Mesendoderm (in vitro differentiated cells): ENCODE results near the gene PLEKHH2.

Source experiments
- DNase-seq: peaks from one replicate; pipeline ENCODE4 v3.0.0; 2013
- H2AK5ac ChIP-seq: 2 replicates; pipeline ENCODE4 v1.6.1; 2013; ENCODE audit warnings: low read length, inconsistent platforms
- H2BK120ac ChIP-seq: 2 replicates; pipeline ENCODE4 v1.6.1; 2013; ENCODE audit warnings: low read depth, mild to moderate bottlenecking, low read length, moderate library complexity, mixed read lengths
- H2BK15ac ChIP-seq: replicated peaks from 2 replicates; pipeline ENCODE4 v1.6.1; 2013; ENCODE audit warnings: low read depth, mild to moderate bottlenecking, moderate library complexity
- H2BK5ac ChIP-seq: 2 replicates; pipeline ENCODE4 v1.6.1; 2013; ENCODE audit warnings: low read length, inconsistent platforms
- H3K18ac ChIP-seq: 2 replicates; pipeline ENCODE4 v1.6.1; 2013; ENCODE audit warnings: mild to moderate bottlenecking, low read length, mixed read lengths
- H3K23ac ChIP-seq: one replicate; pipeline ENCODE4 v1.6.1; 2013; ENCODE audit warnings: low read length
- H3K27ac ChIP-seq: 2 replicates; pipeline ENCODE4 v1.5.1; 2013; ENCODE audit warnings: low read depth, mild to moderate bottlenecking, inconsistent platforms, low read length, moderate library complexity
- H3K27me3 ChIP-seq: 2 replicates; pipeline ENCODE4 v1.6.1; 2013; ENCODE audit warnings: low read length, control low read depth, mild to moderate bottlenecking, inconsistent platforms; ENCODE audit not compliant: insufficient read depth, poor library complexity
- H3K36me3 ChIP-seq: 2 replicates; pipeline ENCODE4 v1.6.1; 2013; ENCODE audit warnings: low read length, inconsistent platforms; ENCODE audit not compliant: control insufficient read depth, insufficient read depth
- H3K4ac ChIP-seq: one replicate; pipeline ENCODE4 v1.6.1; 2013; ENCODE audit warnings: low read depth, mild to moderate bottlenecking, low read length, moderate library complexity
- H3K4me1 ChIP-seq: 2 replicates; pipeline ENCODE4 v1.6.1; 2013; ENCODE audit warnings: low read depth, low read length, inconsistent platforms; ENCODE audit not compliant: control insufficient read depth
- H3K4me2 ChIP-seq: 2 replicates; pipeline ENCODE4 v1.6.1; 2013; ENCODE audit warnings: low read length
- H3K4me3 ChIP-seq: 2 replicates; pipeline ENCODE4 v1.5.1; 2013; ENCODE audit warnings: mild to moderate bottlenecking, low read length
- H3K56ac ChIP-seq: one replicate; pipeline ENCODE4 v1.6.1; 2013; ENCODE audit warnings: low read length
- H3K79me1 ChIP-seq: 2 replicates; pipeline ENCODE4 v1.6.1; 2013; ENCODE audit warnings: low read length, inconsistent platforms
- H3K79me2 ChIP-seq: 2 replicates; pipeline ENCODE4 v1.6.1; 2013; ENCODE audit warnings: mild to moderate bottlenecking, low read length; ENCODE audit not compliant: control insufficient read depth, insufficient read depth
- H3K9ac ChIP-seq: 2 replicates; pipeline ENCODE4 v1.6.1; 2013; ENCODE audit warnings: low read length, inconsistent platforms
- H4K5ac ChIP-seq: one replicate; pipeline ENCODE4 v1.6.1; 2013; ENCODE audit warnings: low read length
- H4K8ac ChIP-seq: one replicate; pipeline ENCODE4 v1.6.1; 2013; ENCODE audit warnings: low read depth, mild to moderate bottlenecking, control low read depth, low read length, moderate library complexity
- WGBS: extraction: QIAGEN DNeasy Blood & Tissue Kit; methylation state at CpG from one replicate; pipeline ENCODE4 v1.1.7; 2013; ENCODE audit warnings: low lambda C conversion rate, missing lambda C conversion rate; ENCODE audit not compliant: insufficient coverage; ENCODE audit errors: extremely low coverage; 5-methylcytosine and 5-hydroxymethylcytosine counted together

The PLEKHH2 gene

GRCh38 chr2:43773876-43774613, 137.0 kb downstream of the PLEKHH2 start, which contains the start of gene DYNC2LI1:
Gene DYNC2LI1, plus strand, starts transcription at chr2:43774039. Its CDS starts 100 bp downstream, at chr2:43774139.
- no peak within 1 kb of the TSS for H2BK5ac ChIP-seq
- H3K23ac ChIP-seq, result no peak within 1 kb of the TSS
- no peaks in the 10 kb centered on the region for H3K36me3 ChIP-seq
- H4K5ac ChIP-seq, result no peak within 1 kb of the TSS
- H3K79me2 ChIP-seq, result no peaks in the 10 kb centered on the region
- H3K4me1 ChIP-seq, result no peaks in the 10 kb centered on the region
- H2BK15ac ChIP-seq, result no peak within 1 kb of the TSS
- peak within 1 kb of the TSS; percentile 74 for H3K9ac ChIP-seq
- peak; percentile 97 for DNase-seq
- peak within 1 kb of the TSS; percentile 85 for H3K56ac ChIP-seq
- no peaks in the 10 kb centered on the region for H3K27me3 ChIP-seq
- peak within 1 kb of the TSS; percentile 65 for H3K4me2 ChIP-seq
- H3K27ac ChIP-seq, result peak within 1 kb of the TSS; percentile 56
- H2AK5ac ChIP-seq, result no peak within 1 kb of the TSS
- no peak within 1 kb of the TSS for H3K4ac ChIP-seq
- no peaks in the 10 kb centered on the region for H3K79me1 ChIP-seq
- no CpG with 5 or more reads among the region's 31 CpGs for WGBS
- H2BK120ac ChIP-seq, result no peak within 1 kb of the TSS
- no peak within 1 kb of the TSS for H3K18ac ChIP-seq
- peak within 1 kb of the TSS; percentile 82 for H4K8ac ChIP-seq
- H3K4me3 ChIP-seq, result peak within 1 kb of the TSS; percentile 78

- Histone ChIP-seq H3K79me2 (no peaks in the 10 kb centered on the region), H4K5ac (no peak overlapping the region), H3K9ac (peak overlapping the region; percentile 74), H2AK5ac (no peak overlapping the region), H3K4me1 (no peaks in the 10 kb centered on the region), H3K36me3 (no peaks in the 10 kb centered on the region), H3K18ac (no peak overlapping the region), H3K79me1 (no peaks in the 10 kb centered on the region), H2BK5ac (no peak overlapping the region), H4K8ac (no peak overlapping the region), H3K27me3 (no peaks in the 10 kb centered on the region), H3K4me2 (peak overlapping the region; percentile 65), H3K4ac (no peak overlapping the region), H3K27ac (no peak overlapping the region), H2BK15ac (no peak overlapping the region), H3K56ac (no peak overlapping the region), H3K23ac (no peak overlapping the region), H3K4me3 (no peak overlapping the region), H2BK120ac (no peak overlapping the region)
- no peak for DNase-seq
- no CpG with 5 or more reads among the region's 7 CpGs for WGBS
These were observed 137.6 kb downstream of the PLEKHH2 start for GRCh38 chr2:43774617-43775016.

- no peak overlapping the region for H3K56ac ChIP-seq
- H4K5ac ChIP-seq, result no peak overlapping the region
- H4K8ac ChIP-seq, result no peak overlapping the region
- H3K27me3 ChIP-seq, result no peaks in the 10 kb centered on the region
- no peak overlapping the region for H2AK5ac ChIP-seq
- no peaks in the 10 kb centered on the region for H3K79me1 ChIP-seq
- H3K4me3 ChIP-seq, result no peak overlapping the region
- H3K18ac ChIP-seq, result no peak overlapping the region
- no peak overlapping the region for H3K4me2 ChIP-seq
- H3K79me2 ChIP-seq, result no peaks in the 10 kb centered on the region
- no peak overlapping the region for H3K9ac ChIP-seq
- WGBS, result no CpG with 5 or more reads among the region's 1 CpG
- no peak overlapping the region for H3K4ac ChIP-seq
- no peak for DNase-seq
- H3K36me3 ChIP-seq, result no peaks in the 10 kb centered on the region
- H3K27ac ChIP-seq, result no peak overlapping the region
- no peak overlapping the region for H2BK120ac ChIP-seq
- H2BK15ac ChIP-seq, result no peak overlapping the region
- no peak overlapping the region for H3K23ac ChIP-seq
- H2BK5ac ChIP-seq, result no peak overlapping the region
- no peaks in the 10 kb centered on the region for H3K4me1 ChIP-seq
These were observed 139.3 kb downstream of the PLEKHH2 start for GRCh38 chr2:43776324-43776723.

GRCh38 chr2:43777306-43777926, 140.4 kb downstream of the PLEKHH2 start:
- Histone ChIP-seq H3K56ac (no peak overlapping the region), H3K4me2 (no peak overlapping the region), H3K27ac (no peak overlapping the region), H3K4me1 (no peaks in the 10 kb centered on the region), H3K18ac (no peak overlapping the region), H3K36me3 (no peaks in the 10 kb centered on the region), H3K79me2 (no peaks in the 10 kb centered on the region), H4K5ac (no peak overlapping the region), H2AK5ac (no peak overlapping the region), H3K4me3 (no peak overlapping the region), H3K27me3 (no peaks in the 10 kb centered on the region), H2BK15ac (no peak overlapping the region), H3K23ac (no peak overlapping the region), H2BK120ac (no peak overlapping the region), H4K8ac (no peak overlapping the region), H3K4ac (no peak overlapping the region), H3K79me1 (no peaks in the 10 kb centered on the region), H3K9ac (no peak overlapping the region), H2BK5ac (no peak overlapping the region)
- no peak for DNase-seq
- no CpG with 5 or more reads among the region's 8 CpGs for WGBS

GRCh38 chr2:43778233-43778632, 141.2 kb downstream of the PLEKHH2 start:
- H4K5ac ChIP-seq, result no peak overlapping the region
- H3K36me3 ChIP-seq, result no peaks in the 10 kb centered on the region
- no peak for DNase-seq
- H3K56ac ChIP-seq, result no peak overlapping the region
- no peak overlapping the region for H4K8ac ChIP-seq
- no peak overlapping the region for H3K4me2 ChIP-seq
- no peak overlapping the region for H3K9ac ChIP-seq
- H3K79me1 ChIP-seq, result no peaks in the 10 kb centered on the region
- no peak overlapping the region for H2BK15ac ChIP-seq
- no peaks in the 10 kb centered on the region for H3K27me3 ChIP-seq
- H3K23ac ChIP-seq, result no peak overlapping the region
- no peak overlapping the region for H2BK120ac ChIP-seq
- no peaks in the 10 kb centered on the region for H3K79me2 ChIP-seq
- H3K4ac ChIP-seq, result no peak overlapping the region
- H3K27ac ChIP-seq, result no peak overlapping the region
- no CpG with 5 or more reads among the region's 8 CpGs for WGBS
- H3K18ac ChIP-seq, result no peak overlapping the region
- no peaks in the 10 kb centered on the region for H3K4me1 ChIP-seq
- H2BK5ac ChIP-seq, result no peak overlapping the region
- H2AK5ac ChIP-seq, result no peak overlapping the region
- H3K4me3 ChIP-seq, result no peak overlapping the region
